Head of caudate nucleus (tissue), 42 donors: ENCODE measurements around the gene GATM.

Source experiments
- DNase-seq, 42 donors: peaks; one replicate each; pipeline versions ENCODE4 v3.0.0 to v3.0.0-alpha.2; 2020 to 2021; ENCODE audit warnings: mixed read lengths in 7 of 42
- intact Hi-C: fragments of 100-400 bp; cut with DNase I; formaldehyde crosslinking; loops from one replicate; pipeline ENCODE4 v1.15.0; 2022

The GATM gene

GRCh38 chr15:45364271-45364670, 14.1 kb downstream of the GATM start:
- intact Hi-C loops, result no loop called here
- DNase-seq, result no peak

GRCh38 chr15:45363801-45364200, 14.5 kb downstream of the GATM start:
- intact Hi-C loops, result no loop called here
- no peak for DNase-seq

- intact Hi-C loops, result no loop called here
- DNase-seq, result no peak
Measured at GRCh38 chr15:45363334-45363733, 15.0 kb downstream of the GATM start.

DNA sequence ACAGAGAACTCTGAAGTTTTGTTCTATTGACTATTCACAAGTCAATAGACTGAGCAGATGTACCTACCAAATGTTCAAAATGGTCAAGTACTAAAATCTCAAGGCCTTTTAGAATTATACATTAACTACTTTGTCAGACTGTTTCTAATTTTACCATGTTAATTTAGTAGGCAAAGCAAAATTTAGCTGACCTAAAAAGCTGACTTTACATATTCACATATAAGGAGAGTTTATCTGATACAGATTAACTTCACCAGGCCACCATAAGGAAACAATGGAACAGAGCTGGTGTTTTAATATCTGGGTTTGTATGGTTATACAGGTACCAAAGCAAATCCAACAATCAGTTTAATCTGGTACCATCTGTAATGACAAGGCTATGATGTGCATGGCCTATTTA, 15.9 kb downstream of the GATM start:
- intact Hi-C loops, result no loop called here
- no peak for DNase-seq

GRCh38 chr15:45361878-45362277, 16.5 kb downstream of the GATM start:
- no peak for DNase-seq
- intact Hi-C loops, result no loop called here

DNA sequence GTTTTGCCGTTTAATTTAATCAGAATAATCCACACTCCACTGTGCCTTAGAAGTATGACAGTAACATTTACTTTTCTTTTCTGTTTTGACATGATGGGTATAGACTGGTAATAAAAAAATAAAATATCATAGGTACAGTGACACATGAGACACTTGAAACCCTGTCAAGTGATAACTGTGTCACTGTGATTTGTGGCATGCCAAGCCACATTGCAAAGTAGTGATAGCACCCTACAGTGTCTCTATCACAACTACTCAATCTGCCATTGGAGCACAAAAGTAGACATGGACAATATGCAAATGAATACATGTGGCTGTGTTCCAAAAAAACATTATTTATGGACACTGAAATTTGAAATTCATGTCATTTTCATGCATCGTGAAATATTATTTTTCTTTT, 22.5 kb downstream of the GATM start:
- intact Hi-C loops, result no loop called here
- DNase-seq, result no peak

- no peak for DNase-seq
- intact Hi-C loops, result no loop called here
Measured at GRCh38 chr15:45354711-45355110, 23.6 kb downstream of the GATM start.

GRCh38 chr15:45351227-45351626, 27.1 kb downstream of the GATM start:
- intact Hi-C loops, result no loop called here
- no peak for DNase-seq

DNA sequence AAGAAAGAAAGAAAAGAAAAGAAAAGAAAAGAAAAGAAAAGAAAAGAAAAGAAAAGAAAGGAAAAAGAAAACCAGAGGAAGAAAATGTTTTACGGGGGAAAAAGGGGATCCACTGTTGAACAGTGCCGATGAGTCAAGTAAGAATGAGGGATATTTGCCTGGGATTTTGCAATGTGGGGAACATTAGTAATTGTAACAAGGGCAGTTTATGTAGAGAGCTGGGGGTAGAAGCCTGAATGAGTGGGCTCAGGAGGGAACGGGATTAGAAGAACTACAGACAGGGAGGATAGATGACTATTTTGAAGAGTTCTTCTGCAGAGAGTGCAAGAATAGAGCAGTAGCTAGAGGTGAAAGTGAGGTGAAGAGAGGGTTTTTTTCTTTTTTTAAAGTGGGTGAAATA, 28.7 kb downstream of the GATM start:
- intact Hi-C loops, result no loop called here
- peak in 13 of 42 donors; percentile 18 to 71 (median 36) for DNase-seq

DNA sequence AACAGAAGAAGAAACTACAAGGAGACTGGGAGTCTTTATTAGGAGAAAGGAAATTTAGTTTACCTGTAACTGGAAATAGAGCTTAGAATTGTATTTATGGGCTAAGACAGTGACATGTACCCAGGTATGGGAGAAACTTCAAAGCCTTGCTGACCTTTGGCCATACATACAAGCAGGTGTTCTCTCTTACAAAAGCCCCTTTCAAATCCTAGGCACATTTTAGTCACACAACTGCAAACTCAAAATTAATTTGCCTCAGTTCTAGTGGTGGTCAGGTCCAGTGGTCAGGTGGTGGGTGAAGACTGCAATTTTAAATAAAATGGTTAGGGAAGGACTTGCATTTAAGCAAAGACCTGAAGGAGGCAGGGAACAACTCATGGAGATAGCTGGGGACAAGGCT, 30.4 kb downstream of the GATM start:
- intact Hi-C loops, result no loop called here
- DNase-seq, result no peak

DNA sequence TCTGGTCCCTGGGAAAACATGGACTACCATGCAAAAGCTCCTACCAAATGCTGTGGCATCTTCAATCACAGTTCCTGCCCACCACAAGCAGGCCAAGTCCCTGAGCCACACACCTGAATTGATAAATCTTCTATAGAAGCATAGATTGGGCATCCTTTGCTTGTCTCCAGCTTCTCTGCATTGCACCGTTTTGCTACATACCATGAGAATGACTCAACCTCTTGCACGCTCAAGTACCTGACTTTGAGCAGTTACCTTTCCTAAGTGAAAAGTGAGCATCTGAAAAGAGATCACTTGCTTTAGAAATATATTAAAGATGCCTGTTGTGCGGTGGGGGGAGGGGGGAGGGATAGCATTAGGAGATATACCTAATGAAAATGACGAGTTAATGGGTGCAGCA, 31.3 kb downstream of the GATM start:
- no peak for DNase-seq
- intact Hi-C loops, result no loop called here

- no peak for DNase-seq
- intact Hi-C loops, result no loop called here
Measured at GRCh38 chr15:45346381-45346780, 32.0 kb downstream of the GATM start.

GRCh38 chr15:45343258-45343860, 35.0 kb downstream of the GATM start:
- intact Hi-C loops, result no loop called here
- no peak for DNase-seq

- intact Hi-C loops, result no loop called here
- no peak for DNase-seq
Measured at GRCh38 chr15:45341790-45342189, 36.6 kb downstream of the GATM start.

- DNase-seq, result no peak
- intact Hi-C loops, result no loop called here
Measured at GRCh38 chr15:45340429-45340828, 37.9 kb downstream of the GATM start.

DNA sequence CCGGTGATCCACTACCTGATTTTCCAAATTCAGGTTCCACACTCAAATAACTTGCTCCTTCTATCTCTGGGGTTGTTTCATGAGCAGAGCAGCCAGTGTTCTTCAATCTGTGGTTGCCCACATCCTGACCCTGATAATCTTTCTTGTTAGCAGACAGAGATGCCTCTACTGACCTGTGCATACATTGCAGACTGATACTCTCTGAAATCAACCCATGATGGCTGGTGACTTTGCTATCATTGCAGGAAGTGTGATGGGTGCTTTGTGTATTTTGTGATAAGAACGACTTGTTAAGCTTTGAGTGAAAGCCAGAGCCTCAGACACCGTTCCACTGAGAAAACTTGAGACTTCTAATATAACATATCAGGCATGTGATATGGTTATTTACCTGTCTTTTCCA, 39.9 kb downstream of the GATM start:
- intact Hi-C loops, result no loop called here

GRCh38 chr15:45337224-45337623, 41.1 kb downstream of the GATM start:
- DNase-seq, result no peak
- intact Hi-C loops, result no loop called here

More for the DNA sequence above, 39.9 kb downstream of the GATM start:
- DNase-seq, result no peak

- DNase-seq, result peak in 27 of 42 donors; percentile 6 to 75 (median 26)
- intact Hi-C loops, result no loop called here
Measured at GRCh38 chr15:45333550-45333949, 44.8 kb downstream of the GATM start.

DNA sequence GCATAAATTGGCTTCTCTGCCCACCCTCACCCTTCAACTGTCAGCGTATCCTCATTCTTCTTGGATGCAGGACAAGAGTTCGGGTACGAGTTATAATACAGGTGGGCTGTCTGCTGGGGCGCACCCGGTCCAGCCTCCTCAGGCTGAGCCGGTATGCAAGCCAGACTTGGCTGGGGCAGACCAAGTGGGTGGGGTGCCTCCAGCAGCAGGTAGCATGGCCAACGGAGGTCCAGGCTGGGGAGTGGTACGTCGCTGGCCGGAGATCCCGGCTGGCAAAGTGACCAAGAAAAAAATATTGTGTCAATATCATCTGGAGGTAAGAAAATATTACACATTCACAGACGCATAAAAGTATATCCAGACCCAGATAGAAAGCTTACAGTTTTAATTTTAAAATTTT, 45.6 kb downstream of the GATM start:
- intact Hi-C loops, result no loop called here
- peak in 3 of 42 donors; percentile 11 to 44 (median 39) for DNase-seq

DNA sequence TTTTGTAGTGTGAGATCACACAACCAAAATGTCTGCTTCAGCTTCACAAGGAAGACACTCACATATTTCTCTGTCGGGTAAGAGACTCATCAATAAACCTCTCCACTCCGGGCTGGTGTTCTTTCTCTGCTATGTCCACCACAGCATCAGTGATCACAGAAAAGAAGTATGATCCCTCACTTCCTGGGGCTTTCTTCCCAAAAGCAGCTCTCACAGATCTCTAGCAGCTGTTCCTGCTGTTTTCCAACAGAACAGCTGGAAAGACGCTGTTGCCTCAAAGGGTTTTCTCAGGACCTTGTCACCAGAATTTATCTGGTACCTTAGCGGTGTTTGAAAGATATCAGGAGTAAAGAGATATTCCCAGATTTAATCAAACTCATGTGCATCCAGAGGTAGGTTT, 46.4 kb downstream of the GATM start:
- no peak for DNase-seq
- intact Hi-C loops, result no loop called here

DNA sequence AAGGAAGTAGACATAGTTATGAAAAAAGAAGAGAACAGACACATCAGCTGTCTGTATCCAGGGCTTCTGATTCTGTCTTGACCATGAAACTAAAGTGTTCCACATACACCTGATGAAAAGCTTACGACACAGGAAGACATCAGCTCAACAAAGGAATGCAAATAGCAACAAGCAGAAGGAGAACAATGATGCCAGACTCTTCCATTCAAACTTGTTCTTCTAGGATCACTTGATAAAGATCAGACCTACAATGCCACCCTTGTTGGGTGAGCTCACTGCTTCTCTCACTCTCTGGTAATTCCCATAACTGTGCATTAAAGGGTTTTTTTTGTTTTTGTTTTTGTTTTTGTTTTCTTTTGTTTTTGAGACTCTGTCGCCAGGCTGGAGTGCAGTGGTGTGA, 49.7 kb downstream of the GATM start:
- intact Hi-C loops, result loop anchor here (5.0 kb wide), 1 partner anchor 39 kb away; no protein-coding TSS in a partner anchor
- DNase-seq, result no peak

- intact Hi-C loops, result loop anchor here (5.0 kb wide), 1 partner anchor 41 kb away; no protein-coding TSS in a partner anchor
- DNase-seq, result peak in 20 of 42 donors; percentile 10 to 77 (median 39)
Measured at GRCh38 chr15:45326741-45327140, 51.6 kb downstream of the GATM start.
